Measurements from ENCODE around the gene TRIM9. TPM values are rescaled to one million over a fixed set of nuclear protein-coding genes. Genes with fewer than 3 reads are reported as not detected.

TRIM9 gene
- total RNA-seq, 1 donor from 2014 or later: 2.2 TPM

- no peak overlapping the region for H3K4me3 ChIP-seq
- no peaks in the 10 kb centered on the region for H3K36me3 ChIP-seq
- no peak for DNase-seq (ENCODE audit: extremely low spot score in 2 of 2)
- intact Hi-C loops (cut with DNase I): no loop called here
- TF ChIP-seq POLR2A (IDR thresholded peaks at IDR 0.05) (no peak), CTCF (IDR thresholded peaks at IDR 0.05) (no peak), POLR2AphosphoS5 (IDR thresholded peaks at IDR 0.05; ENCODE audit: insufficient read depth in 1 of 2, low read depth in 1 of 2) (no peak)
- no peaks in the 10 kb centered on the region for H3K4me1 ChIP-seq
- H3K9me3 ChIP-seq: no peaks in the 10 kb centered on the region
- no peaks in the 10 kb centered on the region for H3K27me3 ChIP-seq
- no peak overlapping the region for H3K27ac ChIP-seq
Measured at GRCh38 chr14:51086044-51086443, 8.9 kb downstream of the TRIM9 start.

- TF ChIP-seq POLR2A (IDR thresholded peaks at IDR 0.05): no peak
- no peak for TF ChIP-seq CTCF (IDR thresholded peaks at IDR 0.05)
- no peak for TF ChIP-seq POLR2AphosphoS5 (IDR thresholded peaks at IDR 0.05; ENCODE audit: insufficient read depth in 1 of 2, low read depth in 1 of 2)
- no peak overlapping the region for H3K27ac ChIP-seq
Measured at GRCh38 chr14:51084962-51085361, 9.9 kb downstream of the TRIM9 start.

GRCh38 chr14:51084507-51084906 lies 10.4 kb downstream of the TRIM9 start:
- no peak for DNase-seq (ENCODE audit: extremely low spot score in 2 of 2)
- Histone ChIP-seq H3K27ac (no peak overlapping the region), H3K4me3 (no peak overlapping the region), H3K27me3 (no peaks in the 10 kb centered on the region), H3K4me1 (no peaks in the 10 kb centered on the region), H3K36me3 (no peaks in the 10 kb centered on the region), H3K9me3 (no peaks in the 10 kb centered on the region)
- intact Hi-C loops (cut with DNase I): no loop called here
- TF ChIP-seq POLR2A (IDR thresholded peaks at IDR 0.05) (no peak), POLR2AphosphoS5 (IDR thresholded peaks at IDR 0.05; ENCODE audit: insufficient read depth in 1 of 2, low read depth in 1 of 2) (no peak), CTCF (IDR thresholded peaks at IDR 0.05) (no peak)

More at GRCh38 chr14:51084962-51085361, 9.9 kb downstream of the TRIM9 start:
- Histone ChIP-seq H3K9me3 (no peaks in the 10 kb centered on the region), H3K27me3 (no peaks in the 10 kb centered on the region), H3K4me1 (no peaks in the 10 kb centered on the region), H3K36me3 (no peaks in the 10 kb centered on the region), H3K4me3 (no peak overlapping the region)
- no peak for DNase-seq (ENCODE audit: extremely low spot score in 2 of 2)
- intact Hi-C loops (cut with DNase I): no loop called here

GRCh38 chr14:51082349-51082748 lies 12.6 kb downstream of the TRIM9 start:
- H3K4me1 ChIP-seq: no peaks in the 10 kb centered on the region
- no peaks in the 10 kb centered on the region for H3K36me3 ChIP-seq
- no peaks in the 10 kb centered on the region for H3K9me3 ChIP-seq
- no peak for DNase-seq (ENCODE audit: extremely low spot score in 2 of 2)
- no peak overlapping the region for H3K27ac ChIP-seq
- no peaks in the 10 kb centered on the region for H3K27me3 ChIP-seq
- H3K4me3 ChIP-seq: no peak overlapping the region
- TF ChIP-seq POLR2A (IDR thresholded peaks at IDR 0.05) (no peak), CTCF (IDR thresholded peaks at IDR 0.05) (no peak), POLR2AphosphoS5 (IDR thresholded peaks at IDR 0.05; ENCODE audit: insufficient read depth in 1 of 2, low read depth in 1 of 2) (no peak)
- intact Hi-C loops (cut with DNase I): no loop called here

- Histone ChIP-seq H3K9me3 (no peaks in the 10 kb centered on the region), H3K4me1 (no peaks in the 10 kb centered on the region), H3K27ac (no peak overlapping the region), H3K4me3 (no peak overlapping the region), H3K27me3 (no peaks in the 10 kb centered on the region), H3K36me3 (no peaks in the 10 kb centered on the region)
- TF ChIP-seq POLR2A (IDR thresholded peaks at IDR 0.05) (no peak), POLR2AphosphoS5 (IDR thresholded peaks at IDR 0.05; ENCODE audit: insufficient read depth in 1 of 2, low read depth in 1 of 2) (no peak), CTCF (IDR thresholded peaks at IDR 0.05) (no peak)
- intact Hi-C loops (cut with DNase I): no loop called here
- no peak for DNase-seq (ENCODE audit: extremely low spot score in 2 of 2)
Measured at GRCh38 chr14:51081712-51082111, 13.2 kb downstream of the TRIM9 start.

Data from vagina (tissue), 2 donors.